Airway epithelial cell (primary cell): ENCODE data around the gene SPSB4. TPM values are rescaled to one million over a fixed set of nuclear protein-coding genes. Genes with fewer than 3 reads are reported as not detected.

Experiments
- total RNA-seq: library from RNA; depleted of rRNA; stranded (reverse); fragments of >200 nt; gene quantifications from 2 replicates; pipeline ENCODE4 v1.2.3, GENCODE V29; 2015

Gene SPSB4
- total RNA-seq: 0.07 TPM in 1 of 2 replicates, not detected in the other

GRCh38 chr3:141050576-141051442 is at the start of gene SPSB4:
TSS of gene SPSB4 (plus strand) at chr3:141051347. CDS start at chr3:141066105, 14,758 bp downstream.

Other genes starting within 250 kb of the SPSB4 start
- gene SLC25A36, start 109.5 kb upstream of the SPSB4 start, total RNA-seq: 21.4 and 30.5 TPM in 2 replicates
- 4.4 and 6.4 TPM in 2 replicates for gene PXYLP1, start 180.5 kb downstream of the SPSB4 start, total RNA-seq